HG03460 (cell line): ENCODE data around the gene IQCE.
"Not testable (repeated sequence)": the region's sequence is repeated elsewhere in the genome, so short reads cannot be mapped to it uniquely, and the experiment has no call there.

Source experiments
- ATAC-seq: cut with Tn5 transposase; IDR thresholded peaks from one replicate; pipeline ENCODE4 v1.9.1; 2021; ENCODE audit not compliant: unreplicated experiment

IQCE gene

GRCh38 chr7:2575733-2576340 lies 17.1 kb downstream of the IQCE start:
- no peak for ATAC-seq

DNA sequence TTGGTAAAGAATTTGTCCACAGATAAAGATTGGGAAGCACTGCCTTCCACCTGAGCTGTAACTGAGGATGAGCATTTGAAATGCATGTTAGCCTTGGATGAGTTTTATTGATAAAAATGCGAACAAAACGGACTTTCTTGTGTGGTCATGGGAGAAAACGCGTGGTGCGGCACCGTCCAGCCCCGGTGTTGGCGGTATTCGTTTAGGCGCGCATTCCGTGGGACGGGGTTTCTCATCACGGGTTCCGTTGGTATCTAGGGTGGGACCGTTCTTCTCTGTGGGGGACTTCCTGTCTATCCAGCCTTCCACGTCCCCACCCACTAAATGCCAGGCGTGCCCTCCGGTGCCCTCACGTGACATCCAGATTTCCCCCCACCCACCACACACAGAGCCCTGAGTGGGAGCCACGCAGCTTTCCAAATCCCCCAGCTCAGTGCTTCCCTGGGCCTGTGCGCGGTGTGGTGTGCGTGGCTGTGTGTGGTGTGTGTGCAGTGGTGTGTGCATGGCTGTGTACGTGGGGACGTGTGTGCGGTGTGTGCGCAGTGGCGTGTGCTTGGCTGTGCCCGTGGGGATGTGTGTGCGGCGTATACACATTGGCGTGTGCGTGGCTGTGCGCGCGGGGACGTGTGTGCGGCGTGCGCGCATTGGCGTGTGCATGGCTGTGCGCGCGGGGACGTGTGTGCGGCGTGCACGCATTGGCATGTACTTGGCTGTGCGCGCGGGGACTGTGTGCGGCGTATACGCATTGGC lies 18.1 kb downstream of the IQCE start:
- ATAC-seq: no peak

DNA sequence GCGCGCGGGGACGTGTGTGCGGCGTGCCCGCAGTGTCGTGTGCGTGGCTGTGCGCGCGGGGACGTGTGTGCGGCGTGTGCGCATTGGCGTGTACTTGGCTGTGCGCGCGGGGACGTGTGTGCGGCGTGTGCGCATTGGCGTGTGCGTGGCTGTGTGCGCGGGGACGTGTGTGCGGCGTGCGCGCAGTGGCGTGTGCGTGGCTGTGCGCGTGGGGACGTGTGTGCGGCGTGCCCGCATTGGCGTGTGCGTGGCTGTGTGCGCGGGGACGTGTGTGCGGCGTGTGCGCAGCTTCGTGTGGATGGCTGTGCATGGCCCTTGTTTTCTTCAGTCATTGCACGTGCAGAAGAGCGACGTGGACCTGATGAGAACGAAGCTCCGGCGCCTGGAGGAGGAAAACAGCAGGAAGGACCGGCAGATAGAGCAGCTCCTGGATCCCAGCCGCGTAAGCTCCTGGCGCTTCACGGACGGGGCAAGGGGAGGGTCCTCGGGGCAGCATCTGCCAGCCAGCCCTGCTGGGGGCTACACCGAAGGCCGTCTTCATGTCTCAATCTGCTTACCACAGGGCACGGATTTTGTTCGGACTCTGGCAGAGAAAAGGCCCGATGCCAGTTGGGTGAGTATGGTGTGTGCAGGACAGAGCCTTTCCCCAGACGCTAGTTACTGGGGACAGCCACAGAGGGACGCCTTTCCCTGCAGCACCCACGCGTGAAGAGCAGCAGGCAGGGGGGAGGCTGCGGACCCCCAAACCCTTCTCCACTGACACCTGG lies 19.3 kb downstream of the IQCE start:
- no peak for ATAC-seq

GRCh38 chr7:2580636-2581035 lies 21.9 kb downstream of the IQCE start:
- ATAC-seq: no peak

DNA sequence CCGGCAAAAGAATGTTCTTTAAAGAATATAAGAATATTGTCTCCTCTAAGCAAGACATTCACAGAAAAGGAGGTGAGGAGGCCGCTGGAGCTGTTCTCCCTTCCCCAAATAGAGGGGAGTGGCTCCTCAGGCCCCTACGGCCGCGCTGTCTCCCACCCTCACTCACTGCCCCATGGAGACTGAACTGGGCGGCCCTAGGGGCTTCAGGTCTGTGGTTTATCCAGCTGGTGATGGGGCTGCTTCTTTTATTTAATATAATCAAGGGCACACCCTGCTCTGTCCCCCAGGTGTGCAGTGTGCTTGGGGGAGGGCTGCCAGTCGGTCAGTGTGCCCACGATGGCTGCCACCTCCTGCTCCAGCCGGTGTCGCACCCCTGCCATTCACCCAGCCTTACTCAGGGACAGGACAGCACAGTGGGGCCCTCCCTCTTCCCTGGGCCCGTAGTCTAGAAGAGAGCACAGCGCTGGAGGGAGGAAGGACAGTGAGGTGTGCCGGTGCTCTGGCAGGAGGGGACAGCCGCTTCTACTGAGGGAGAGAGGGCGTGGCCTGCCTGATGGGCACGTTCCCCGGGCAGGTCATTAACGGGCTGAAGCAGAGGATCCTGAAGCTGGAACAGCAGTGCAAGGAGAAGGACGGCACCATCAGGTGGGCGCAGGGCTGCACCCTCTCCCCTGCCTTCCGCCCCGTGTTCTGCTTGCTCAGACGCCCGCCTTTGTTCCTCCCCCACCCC lies 23.4 kb downstream of the IQCE start:
- no peak for ATAC-seq

GRCh38 chr7:2583798-2584580 lies 25.2 kb downstream of the IQCE start:
- no peak for ATAC-seq

GRCh38 chr7:2585446-2585845 lies 26.7 kb downstream of the IQCE start:
- ATAC-seq: no peak

GRCh38 chr7:2586326-2587020 lies 27.7 kb downstream of the IQCE start:
- no peak for ATAC-seq

- ATAC-seq: no peak
Observed at GRCh38 chr7:2587134-2587533, 28.4 kb downstream of the IQCE start.

- no peak for ATAC-seq
Observed at GRCh38 chr7:2587778-2588177, 29.0 kb downstream of the IQCE start.

GRCh38 chr7:2589341-2589740 lies 30.6 kb downstream of the IQCE start:
- no peak for ATAC-seq

- ATAC-seq: not testable (repeated sequence)
Observed at GRCh38 chr7:2589941-2590340, 31.2 kb downstream of the IQCE start.

- ATAC-seq: no peak
Observed at GRCh38 chr7:2592375-2592865, 33.6 kb downstream of the IQCE start.

DNA sequence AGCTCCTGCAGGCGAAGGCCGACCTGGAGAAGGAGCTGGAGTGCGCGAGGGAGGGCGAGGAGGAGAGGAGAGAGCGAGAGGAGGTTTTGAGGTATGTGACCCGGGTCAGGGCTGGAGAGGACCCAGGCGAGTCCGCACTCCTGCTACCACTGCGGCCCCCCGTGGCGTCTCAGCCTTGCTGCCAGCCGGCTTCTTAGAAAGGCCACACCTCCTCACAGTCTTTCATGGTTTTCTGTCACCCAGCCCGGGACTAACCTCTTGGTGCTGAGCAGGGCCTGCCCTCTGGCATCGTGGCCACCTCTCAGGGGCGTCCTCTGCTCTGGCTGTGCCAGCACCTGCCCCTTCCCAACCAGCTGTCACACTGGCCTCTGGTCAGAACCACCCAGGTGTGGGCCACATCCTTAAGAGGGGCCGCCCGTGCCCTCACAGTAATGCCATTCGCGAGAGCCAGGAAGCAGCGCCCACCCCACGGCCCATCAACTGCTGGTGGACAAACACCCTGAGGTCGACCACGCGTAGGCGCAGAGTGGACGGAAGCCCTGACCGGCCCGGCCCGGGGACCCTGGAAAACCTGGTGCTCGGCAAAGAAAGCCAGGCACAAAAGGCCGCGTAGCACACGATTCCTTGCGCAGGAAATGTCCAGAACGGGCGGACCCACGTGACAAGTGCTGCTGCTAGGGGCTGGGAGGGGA lies 34.4 kb downstream of the IQCE start:
- no peak for ATAC-seq

DNA sequence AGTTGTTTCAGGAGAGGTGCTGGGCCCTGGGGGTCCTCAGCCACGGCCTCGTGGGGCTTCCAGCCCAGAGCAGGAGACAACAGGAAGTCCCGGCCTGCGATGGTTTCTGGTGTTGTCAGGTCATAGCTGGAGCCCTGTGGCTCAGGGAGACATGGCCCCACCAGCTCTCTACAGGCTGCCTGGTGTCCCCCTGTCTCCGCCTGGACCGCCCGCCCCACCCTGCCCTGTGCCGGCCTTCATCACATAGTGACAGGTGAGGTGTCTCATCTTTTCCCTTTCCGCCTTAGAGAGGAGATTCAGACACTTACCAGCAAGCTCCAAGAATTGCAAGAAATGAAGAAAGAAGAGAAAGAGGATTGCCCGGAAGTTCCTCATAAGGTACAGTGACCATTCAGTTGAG lies 35.8 kb downstream of the IQCE start:
- no peak for ATAC-seq

DNA sequence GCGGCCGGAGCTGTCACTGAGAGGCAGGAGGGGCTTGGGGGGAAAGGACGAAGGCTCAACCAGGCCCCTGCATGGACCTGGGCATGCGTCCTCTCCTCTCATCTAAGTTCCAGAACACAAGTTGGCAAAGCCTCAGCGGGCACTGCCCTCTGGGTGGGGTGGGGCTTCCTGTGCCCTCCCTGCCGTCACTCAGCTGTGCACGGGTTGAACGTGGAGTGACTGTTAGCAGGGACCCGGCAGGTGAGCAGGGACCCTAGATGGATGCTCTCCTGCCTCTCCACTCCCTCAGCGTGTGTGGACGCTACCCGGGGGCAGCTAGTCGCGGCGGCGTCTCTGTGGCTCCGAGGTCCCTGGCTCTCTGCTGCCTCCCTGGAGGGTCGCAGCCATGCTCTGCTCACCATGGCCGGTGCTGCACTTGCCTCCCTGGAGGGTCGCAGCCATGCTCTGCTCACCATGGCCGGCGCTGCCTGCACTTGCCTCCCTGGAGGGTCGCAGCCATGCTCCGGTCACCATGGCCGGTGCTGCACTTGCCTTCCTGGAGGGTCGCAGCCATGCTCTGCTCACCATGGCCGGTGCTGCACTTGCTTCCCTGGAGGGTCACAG lies 36.6 kb downstream of the IQCE start:
- ATAC-seq: no peak

- ATAC-seq: no peak
Observed at GRCh38 chr7:2596464-2597272, 37.9 kb downstream of the IQCE start.

- no peak for ATAC-seq
Observed at GRCh38 chr7:2597273-2597640, 38.5 kb downstream of the IQCE start.
